HCT116 (cell line): ENCODE measurements around the gene SDK2. TPM values are rescaled to one million over a fixed set of nuclear protein-coding genes. Genes with fewer than 3 reads are reported as not detected.
A peak's percentile ranks its signal among the peaks of the same experiment; 100 is the strongest.

Source experiments
- ATAC-seq: fragments of 200-7000 bp; cut with Tn5 transposase; 2 replicates; pipeline ENCODE4 v1.9.1; 2020; ENCODE audit warnings: mild to moderate bottlenecking, moderate library complexity
- BruUV-seq: library from RNA; stranded (reverse); fragments of 400-500 nt; replicated peaks from 2 replicates; lab custom pipeline; 2021; lab: Mats Ljungman, UMichigan
- CTCF ChIA-PET: fragments of 300-600 bp; sonication (Branson Sonifier 250); formaldehyde crosslinking; loops from one replicate; lab custom pipeline; 2021; ENCODE audit warnings: antibody characterized with exemption; lab: Charles Lee
- POLR2A ChIA-PET: fragments of 300-600, 350-600 bp; sonication (Branson Sonifier 250); formaldehyde crosslinking; loops from one replicate; lab custom pipeline; 2021; ENCODE audit warnings: antibody characterized with exemption; lab: Charles Lee
- RAD21 ChIA-PET, 2 experiments: fragments of 300-600 bp; sonication (Branson Sonifier 250); formaldehyde crosslinking; loops; one replicate each; lab custom pipeline; 2023; ENCODE audit warnings: low total read pairs in 2 of 2; ENCODE audit not compliant: uncharacterized antibody in 2 of 2, unreplicated experiment in 2 of 2, low non-redundant PET in 1 of 2; lab: Charles Lee
- DNase-seq: peaks from one replicate; pipeline ENCODE4 v3.0.0-alpha.2; 2010; ENCODE audit warnings: low read depth, low spot score
- H2AFZ ChIP-seq: fragments of 200-600 bp; shearing (Covaris generic), sonication (generic); 2 replicates; pipeline ENCODE4 v1.6.1; 2017; ENCODE audit warnings: low read depth, mixed run types, mixed read lengths, antibody characterized with exemption, low read length; ENCODE audit not compliant: poor library complexity, severe bottlenecking
- H3K27ac ChIP-seq: 2 replicates; pipeline ENCODE4 v1.5.1; 2012; ENCODE audit warnings: low read depth, low read length
- H3K27me3 ChIP-seq: fragments of 200-600 bp; sonication (generic); 2 replicates; pipeline ENCODE4 v1.6.1; 2016; ENCODE audit warnings: mixed run types, low read length, mixed read lengths; ENCODE audit not compliant: insufficient read depth
- H3K36me3 ChIP-seq, 2 experiments: fragments of 200-500 bp in 1 of 2; fragments of 200-600 bp in 1 of 2; sonication (Bioruptor generic) in 1 of 2; sonication (generic) in 1 of 2; 2 replicates each; pipeline versions ENCODE4 v1.5.1 to v1.6.1; 2014 to 2016; ENCODE audit warnings: low read length in 2 of 2, inconsistent platforms in 1 of 2, mixed read lengths in 1 of 2, mixed run types in 1 of 2; ENCODE audit not compliant: insufficient read depth in 2 of 2, control insufficient read depth in 1 of 2
- H3K4me1 ChIP-seq, 2 experiments: fragments of 200-600 bp in 1 of 2; sonication (generic) in 1 of 2; 2 replicates each; pipeline versions ENCODE4 v1.5.1 to v1.6.1; 2012 to 2017; ENCODE audit warnings: low read length in 2 of 2, inconsistent platforms in 1 of 2, mild to moderate bottlenecking in 1 of 2, mixed read lengths in 1 of 2, mixed run types in 1 of 2, moderate library complexity in 1 of 2; ENCODE audit not compliant: insufficient read depth in 2 of 2, control insufficient read depth in 1 of 2
- H3K4me2 ChIP-seq: fragments of 200-600 bp; sonication (generic); 2 replicates; pipeline ENCODE4 v1.6.1; 2017; ENCODE audit warnings: mixed run types, low read length, mixed read lengths
- H3K4me3 ChIP-seq, 2 experiments: fragments of 200-600 bp in 1 of 2; sonication (generic) in 1 of 2; replicated peaks in 1 of 2; 2 replicates each; pipeline ENCODE4 v1.5.1; 2011 to 2016; ENCODE audit warnings: low read length in 2 of 2, control low read depth in 1 of 2, low read depth in 1 of 2, mild to moderate bottlenecking in 1 of 2, mixed read lengths in 1 of 2, mixed run types in 1 of 2
- H3K79me2 ChIP-seq: fragments of 200-600 bp; sonication (generic); 2 replicates; pipeline ENCODE4 v1.6.1; 2017; ENCODE audit warnings: mild to moderate bottlenecking, mixed run types, low read length, moderate library complexity, mixed read lengths; ENCODE audit not compliant: insufficient read depth
- H3K9ac ChIP-seq: fragments of 200-600 bp; sonication (generic); 2 replicates; pipeline ENCODE4 v1.6.1; 2016; ENCODE audit warnings: low read length, mixed read lengths
- H3K9me2 ChIP-seq: fragments of 200-600 bp; sonication (generic), shearing (Covaris generic); 2 replicates; pipeline ENCODE4 v1.6.1; 2017; ENCODE audit warnings: mixed run types, mild to moderate bottlenecking, moderate library complexity; ENCODE audit not compliant: insufficient read depth
- H3K9me3 ChIP-seq, 2 experiments: fragments of 200-500 bp in 1 of 2; fragments of 200-600 bp in 1 of 2; sonication (Bioruptor generic) in 1 of 2; sonication (generic) in 1 of 2; 2 replicates each; pipeline ENCODE4 v1.6.1; 2014 to 2017; ENCODE audit warnings: low read length in 2 of 2, mixed read lengths in 2 of 2, inconsistent platforms in 1 of 2, low read depth in 1 of 2, mild to moderate bottlenecking in 1 of 2, mixed run types in 1 of 2, moderate library complexity in 1 of 2; ENCODE audit not compliant: control insufficient read depth in 1 of 2, insufficient read depth in 1 of 2
- H4K20me1 ChIP-seq: fragments of 200-600 bp; sonication (generic), shearing (Covaris generic); 2 replicates; pipeline ENCODE4 v1.6.1; 2017; ENCODE audit warnings: mixed run types, mild to moderate bottlenecking, moderate library complexity; ENCODE audit not compliant: insufficient read depth
- CBX3 ChIP-seq: IDR thresholded peaks from 2 replicates; pipeline ENCODE4 v1.6.1; 2012; ENCODE audit warnings: low read depth
- CEBPB ChIP-seq: IDR thresholded peaks from 2 replicates; pipeline ENCODE4 v1.6.1; 2012; ENCODE audit warnings: low read depth
- EGR1 ChIP-seq: IDR thresholded peaks from 2 replicates; pipeline ENCODE4 v1.6.1; 2012; ENCODE audit warnings: low read depth
- ELF1 ChIP-seq: IDR thresholded peaks from 2 replicates; pipeline ENCODE4 v1.6.1; 2012; ENCODE audit warnings: low read depth, borderline replicate concordance
- EZH2phosphoT487 ChIP-seq: fragments of 200-600 bp; IDR thresholded peaks from 2 replicates; pipeline ENCODE4 v1.6.1; 2018; ENCODE audit warnings: antibody characterized with exemption, borderline replicate concordance
- FOSL1 ChIP-seq: IDR thresholded peaks from 2 replicates; pipeline ENCODE4 v1.6.1; 2012; ENCODE audit warnings: low read depth
- JUND ChIP-seq: IDR thresholded peaks from 2 replicates; pipeline ENCODE4 v1.6.1; 2012
- POLR2A ChIP-seq: IDR thresholded peaks from 2 replicates; pipeline ENCODE4 v1.7.0; 2011; ENCODE audit warnings: borderline replicate concordance; ENCODE audit not compliant: insufficient read depth, insufficient read length; ENCODE audit errors: extremely low read depth
- POLR2AphosphoS5 ChIP-seq: IDR thresholded peaks from 2 replicates; pipeline ENCODE4 v1.6.1; 2011; ENCODE audit warnings: mild to moderate bottlenecking, low read depth, low read length, moderate library complexity
- SP1 ChIP-seq: IDR thresholded peaks from 2 replicates; pipeline ENCODE4 v1.6.1; 2012; ENCODE audit warnings: low read depth
- SRF ChIP-seq: IDR thresholded peaks from 2 replicates; pipeline ENCODE4 v1.6.1; 2012; ENCODE audit warnings: low read depth
- TCF7L2 ChIP-seq: IDR thresholded peaks from 2 replicates; pipeline ENCODE4 v1.7.0; 2011; ENCODE audit warnings: borderline replicate concordance, inconsistent platforms; ENCODE audit not compliant: insufficient read depth, insufficient read length; ENCODE audit errors: extremely low read depth
- YY1 ChIP-seq: IDR thresholded peaks from 2 replicates; pipeline ENCODE4 v1.6.1; 2011; ENCODE audit warnings: low read length, low read depth, moderate library complexity, mild to moderate bottlenecking; ENCODE audit not compliant: insufficient replicate concordance; ENCODE audit errors: extremely low read depth
- ZNF274 ChIP-seq: fragments of 200-500 bp; sonication (Bioruptor generic); IDR thresholded peaks from 2 replicates; pipeline ENCODE4 v1.6.1; 2014; ENCODE audit warnings: mild to moderate bottlenecking, low read depth, low read length, inconsistent platforms
- intact Hi-C: fragments of 100-400 bp; cut with micrococcal nuclease; formaldehyde crosslinking; loops from 2 replicates; pipeline ENCODE4 v1.10.0; 2022
- total RNA-seq: library from RNA; stranded (reverse); gene quantifications from one replicate; pipeline ENCODE4 v1.2.1, GENCODE V29; 2021; ENCODE audit not compliant: unreplicated experiment
- TF ChIP-seq, protein P1 (sequence below): IDR thresholded peaks from 2 replicates; pipeline ENCODE4 v1.6.1; 2012; ENCODE audit warnings: low read depth
- TF ChIP-seq, protein P2 (sequence below): IDR thresholded peaks from 2 replicates; pipeline ENCODE4 v1.6.1; 2012
- TF ChIP-seq, protein P3 (sequence below): IDR thresholded peaks from 2 replicates; pipeline ENCODE4 v1.6.1; 2011; ENCODE audit warnings: mild to moderate bottlenecking, low read length, moderate library complexity; ENCODE audit not compliant: insufficient replicate concordance; ENCODE audit errors: extremely low read depth
- TF ChIP-seq, protein P4 (sequence below): IDR thresholded peaks from 2 replicates; pipeline ENCODE4 v1.6.1; 2012

The SDK2 gene
- total RNA-seq, 1 experiment from 2014 or later, result 0.10 TPM

DNA sequence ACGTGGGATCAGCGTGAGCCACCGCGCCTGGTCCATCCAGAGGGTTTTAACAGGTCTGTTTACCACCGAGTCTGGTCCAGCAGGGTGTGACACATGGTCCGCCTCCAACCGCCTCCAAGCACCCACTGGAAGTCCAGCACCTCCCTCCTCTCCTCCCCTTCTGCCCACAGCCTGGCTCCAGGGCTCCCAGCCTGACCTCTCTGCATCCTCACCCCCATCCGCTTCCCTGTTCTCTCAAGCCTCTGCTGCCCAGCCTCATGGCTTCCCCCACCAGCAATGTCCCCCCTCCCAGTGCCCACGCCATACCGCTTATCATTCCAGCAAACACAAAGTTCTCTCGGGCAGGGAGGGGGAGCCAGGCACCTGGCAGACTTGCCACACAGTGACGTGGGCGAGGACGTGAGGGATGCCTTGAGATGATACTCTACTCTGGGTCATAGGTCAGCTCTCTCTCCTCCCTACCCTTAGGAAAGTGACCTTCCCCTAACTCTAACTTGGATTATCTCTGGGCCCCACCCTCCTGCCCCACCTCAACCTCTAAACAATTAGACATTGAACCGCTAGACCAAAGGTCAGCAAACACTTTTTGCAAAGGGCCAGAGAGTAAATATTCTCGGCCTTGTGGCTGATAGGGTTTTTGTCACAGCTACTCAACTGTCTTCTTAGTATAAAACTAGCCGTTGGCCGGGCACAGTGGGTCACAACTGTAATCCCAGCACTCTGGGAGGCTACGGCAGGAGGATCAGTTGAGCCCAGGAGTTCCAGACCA lies 355.5 kb downstream of the SDK2 start:
- CTCF ChIA-PET, result no interaction called here
- Histone ChIP-seq H3K4me3 (no peak overlapping the region), H3K36me3 (peaks cover 8 to 25% of the 10 kb centered on the region in 2 experiments; a peak in 3 of 4 replicates), H3K27ac (no peak overlapping the region), H3K9ac (peak overlapping the region; percentile 81), H3K79me2 (peaks cover 74% of the 10 kb centered on the region), H3K9me2 (no peaks in the 10 kb centered on the region), H3K4me2 (peak overlapping the region; percentile 81), H3K4me1 (peaks cover 65 to 73% of the 10 kb centered on the region in 2 experiments), H2AFZ (no peak overlapping the region), H4K20me1 (no peaks in the 10 kb centered on the region)
- RAD21 ChIA-PET, result no interaction called here
- intact Hi-C loops, result no loop called here
- no peak for ATAC-seq
- BruUV-seq, result no TSS peak
- POLR2A ChIA-PET, result no interaction called here
- TF ChIP-seq EGR1 (no peak), CEBPB (no peak), ZNF274 (no peak), CBX3 (no peak), SRF (no peak), EZH2phosphoT487 (no peak), TCF7L2 (no peak), YY1 (no peak), POLR2AphosphoS5 (no peak), FOSL1 (no peak), POLR2A (no peak), JUND (no peak), SP1 (no peak), ELF1 (no peak)
- TF ChIP-seq, protein P1, sequence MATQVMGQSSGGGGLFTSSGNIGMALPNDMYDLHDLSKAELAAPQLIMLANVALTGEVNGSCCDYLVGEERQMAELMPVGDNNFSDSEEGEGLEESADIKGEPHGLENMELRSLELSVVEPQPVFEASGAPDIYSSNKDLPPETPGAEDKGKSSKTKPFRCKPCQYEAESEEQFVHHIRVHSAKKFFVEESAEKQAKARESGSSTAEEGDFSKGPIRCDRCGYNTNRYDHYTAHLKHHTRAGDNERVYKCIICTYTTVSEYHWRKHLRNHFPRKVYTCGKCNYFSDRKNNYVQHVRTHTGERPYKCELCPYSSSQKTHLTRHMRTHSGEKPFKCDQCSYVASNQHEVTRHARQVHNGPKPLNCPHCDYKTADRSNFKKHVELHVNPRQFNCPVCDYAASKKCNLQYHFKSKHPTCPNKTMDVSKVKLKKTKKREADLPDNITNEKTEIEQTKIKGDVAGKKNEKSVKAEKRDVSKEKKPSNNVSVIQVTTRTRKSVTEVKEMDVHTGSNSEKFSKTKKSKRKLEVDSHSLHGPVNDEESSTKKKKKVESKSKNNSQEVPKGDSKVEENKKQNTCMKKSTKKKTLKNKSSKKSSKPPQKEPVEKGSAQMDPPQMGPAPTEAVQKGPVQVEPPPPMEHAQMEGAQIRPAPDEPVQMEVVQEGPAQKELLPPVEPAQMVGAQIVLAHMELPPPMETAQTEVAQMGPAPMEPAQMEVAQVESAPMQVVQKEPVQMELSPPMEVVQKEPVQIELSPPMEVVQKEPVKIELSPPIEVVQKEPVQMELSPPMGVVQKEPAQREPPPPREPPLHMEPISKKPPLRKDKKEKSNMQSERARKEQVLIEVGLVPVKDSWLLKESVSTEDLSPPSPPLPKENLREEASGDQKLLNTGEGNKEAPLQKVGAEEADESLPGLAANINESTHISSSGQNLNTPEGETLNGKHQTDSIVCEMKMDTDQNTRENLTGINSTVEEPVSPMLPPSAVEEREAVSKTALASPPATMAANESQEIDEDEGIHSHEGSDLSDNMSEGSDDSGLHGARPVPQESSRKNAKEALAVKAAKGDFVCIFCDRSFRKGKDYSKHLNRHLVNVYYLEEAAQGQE, result no peak
- TF ChIP-seq, protein P2, sequence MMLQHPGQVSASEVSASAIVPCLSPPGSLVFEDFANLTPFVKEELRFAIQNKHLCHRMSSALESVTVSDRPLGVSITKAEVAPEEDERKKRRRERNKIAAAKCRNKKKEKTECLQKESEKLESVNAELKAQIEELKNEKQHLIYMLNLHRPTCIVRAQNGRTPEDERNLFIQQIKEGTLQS, result no peak
- TF ChIP-seq, protein P3, sequence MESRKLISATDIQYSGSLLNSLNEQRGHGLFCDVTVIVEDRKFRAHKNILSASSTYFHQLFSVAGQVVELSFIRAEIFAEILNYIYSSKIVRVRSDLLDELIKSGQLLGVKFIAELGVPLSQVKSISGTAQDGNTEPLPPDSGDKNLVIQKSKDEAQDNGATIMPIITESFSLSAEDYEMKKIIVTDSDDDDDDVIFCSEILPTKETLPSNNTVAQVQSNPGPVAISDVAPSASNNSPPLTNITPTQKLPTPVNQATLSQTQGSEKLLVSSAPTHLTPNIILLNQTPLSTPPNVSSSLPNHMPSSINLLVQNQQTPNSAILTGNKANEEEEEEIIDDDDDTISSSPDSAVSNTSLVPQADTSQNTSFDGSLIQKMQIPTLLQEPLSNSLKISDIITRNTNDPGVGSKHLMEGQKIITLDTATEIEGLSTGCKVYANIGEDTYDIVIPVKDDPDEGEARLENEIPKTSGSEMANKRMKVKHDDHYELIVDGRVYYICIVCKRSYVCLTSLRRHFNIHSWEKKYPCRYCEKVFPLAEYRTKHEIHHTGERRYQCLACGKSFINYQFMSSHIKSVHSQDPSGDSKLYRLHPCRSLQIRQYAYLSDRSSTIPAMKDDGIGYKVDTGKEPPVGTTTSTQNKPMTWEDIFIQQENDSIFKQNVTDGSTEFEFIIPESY, result no peak
- TF ChIP-seq, protein P4, sequence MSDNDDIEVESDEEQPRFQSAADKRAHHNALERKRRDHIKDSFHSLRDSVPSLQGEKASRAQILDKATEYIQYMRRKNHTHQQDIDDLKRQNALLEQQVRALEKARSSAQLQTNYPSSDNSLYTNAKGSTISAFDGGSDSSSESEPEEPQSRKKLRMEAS, result no peak
- TF ChIP-seq, all 23 proteins: peak for 0
- DNase-seq, result no peak
- Histone ChIP-seq H3K27me3 (no peaks in the 10 kb centered on the region), H3K9me3 (no peaks in the 10 kb centered on the region)
